ENCODE results near the gene RSRC1.

RSRC1 gene

GRCh38 chr3:158233791-158234190 is 123.9 kb downstream of the RSRC1 start:
- no peak overlapping the region for H3K27ac ChIP-seq
- ChIA-PET CTCF (no interaction called here), POLR2A (ENCODE audit: low non-redundant PET) (no interaction called here)
- TF ChIP-seq CTCF (conservative IDR thresholded peaks at IDR 0.05; ENCODE audit: low read depth) = no peak
- DNase-seq (ENCODE audit: low spot score) = no peak

DNA sequence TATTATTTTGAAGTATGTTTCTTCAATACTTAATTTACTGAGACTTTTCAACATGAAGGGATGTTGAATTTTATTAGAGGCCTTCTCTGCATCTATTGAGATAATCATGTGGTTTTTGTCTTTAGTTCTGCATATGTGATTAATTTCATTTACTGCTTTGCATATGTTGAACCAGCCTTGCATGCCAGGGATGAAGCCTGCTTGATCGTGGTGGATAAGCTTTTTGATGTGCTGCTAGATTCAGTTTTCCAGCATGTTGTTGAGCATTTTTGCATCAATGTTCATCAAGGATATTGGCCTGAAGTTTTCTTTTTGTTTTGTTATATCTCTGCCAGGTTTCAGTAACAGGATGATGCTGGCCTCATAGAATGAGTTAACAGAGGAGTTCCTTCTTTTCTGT is 134.4 kb downstream of the RSRC1 start:
- ChIA-PET POLR2A (ENCODE audit: low non-redundant PET) (no interaction called here), CTCF (interaction anchor here (1.3 kb wide), 1 partner anchor 190 kb away, joined by 3 read pairs; no protein-coding TSS in a partner anchor)
- H3K27ac ChIP-seq = no peak overlapping the region
- no peak for DNase-seq (ENCODE audit: low spot score)
- TF ChIP-seq CTCF (conservative IDR thresholded peaks at IDR 0.05; ENCODE audit: low read depth) = no peak

- ChIA-PET POLR2A (ENCODE audit: low non-redundant PET) (no interaction called here), CTCF (no interaction called here)
- no peak for DNase-seq (ENCODE audit: low spot score)
- TF ChIP-seq CTCF (conservative IDR thresholded peaks at IDR 0.05; ENCODE audit: low read depth) = no peak
- no peak overlapping the region for H3K27ac ChIP-seq
These were observed 137.4 kb downstream of the RSRC1 start for GRCh38 chr3:158247288-158247687.

GRCh38 chr3:158248261-158248660 is 138.4 kb downstream of the RSRC1 start:
- TF ChIP-seq CTCF (conservative IDR thresholded peaks at IDR 0.05; ENCODE audit: low read depth) = no peak
- no peak overlapping the region for H3K27ac ChIP-seq
- no peak for DNase-seq (ENCODE audit: low spot score)
- POLR2A ChIA-PET (ENCODE audit: low non-redundant PET) = no interaction called here
- CTCF ChIA-PET = no interaction called here

DNA sequence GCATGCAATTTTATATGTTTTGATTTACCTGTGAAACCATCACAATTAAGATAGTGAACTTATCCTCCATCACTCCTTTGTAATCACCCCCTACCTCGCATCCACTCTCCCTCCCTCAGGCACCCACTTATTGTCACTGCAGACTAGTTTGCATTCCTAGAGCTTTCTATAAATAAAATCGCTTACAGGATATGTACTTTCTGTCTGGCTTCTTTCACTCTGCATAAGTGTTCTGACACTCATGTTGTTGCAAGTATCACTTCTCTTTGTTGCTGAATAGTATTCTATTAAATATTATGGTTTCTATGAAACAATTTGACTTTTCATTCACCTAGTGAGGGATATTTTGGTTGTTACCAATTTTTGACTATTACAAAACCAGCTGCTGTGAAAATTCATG is 139.3 kb downstream of the RSRC1 start:
- no peak overlapping the region for H3K27ac ChIP-seq
- ChIA-PET CTCF (interaction anchor here (0.7 kb wide), 1 partner anchor 110 kb away, joined by 3 read pairs; no protein-coding TSS in a partner anchor), POLR2A (ENCODE audit: low non-redundant PET) (no interaction called here)
- DNase-seq (ENCODE audit: low spot score) = no peak
- no peak for TF ChIP-seq CTCF (conservative IDR thresholded peaks at IDR 0.05; ENCODE audit: low read depth)

GRCh38 chr3:158258619-158259018 is 148.7 kb downstream of the RSRC1 start:
- DNase-seq (ENCODE audit: low spot score) = no peak
- POLR2A ChIA-PET (ENCODE audit: low non-redundant PET) = no interaction called here
- TF ChIP-seq CTCF (conservative IDR thresholded peaks at IDR 0.05; ENCODE audit: low read depth) = no peak
- CTCF ChIA-PET = interaction anchor here (0.6 kb wide), 1 partner anchor 78 kb away, joined by 4 read pairs; no protein-coding TSS in a partner anchor
- no peak overlapping the region for H3K27ac ChIP-seq

DNA sequence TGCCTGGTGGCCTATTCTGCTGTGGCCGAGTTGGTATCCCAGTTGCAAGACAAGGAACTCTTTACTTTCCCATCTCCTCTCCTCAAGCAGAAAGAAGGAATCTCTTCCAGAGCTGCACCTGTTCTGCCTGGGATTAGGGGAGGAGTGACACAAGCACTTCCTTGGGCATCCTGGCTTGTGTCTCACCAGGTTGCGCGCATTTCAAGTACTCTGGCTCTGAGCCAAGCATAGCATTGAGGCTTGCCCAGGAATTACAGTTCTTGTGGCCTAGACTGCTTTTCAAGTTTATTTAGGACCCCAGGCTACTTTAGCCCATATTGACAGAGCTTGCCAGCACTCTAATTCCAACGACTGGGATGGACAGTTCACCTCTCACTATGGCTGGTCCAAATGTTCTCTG is 150.5 kb downstream of the RSRC1 start:
- TF ChIP-seq CTCF (conservative IDR thresholded peaks at IDR 0.05; ENCODE audit: low read depth) = no peak
- CTCF ChIA-PET = interaction anchor here (0.6 kb wide), 1 partner anchor 20 kb away, joined by 5 read pairs; no protein-coding TSS in a partner anchor
- POLR2A ChIA-PET (ENCODE audit: low non-redundant PET) = no interaction called here
- no peak overlapping the region for H3K27ac ChIP-seq
- DNase-seq (ENCODE audit: low spot score) = no peak

Data from RWPE1 (cell line).